Hippocampal formation (tissue), 2 donors: ENCODE data around the gene STX2.
"Not testable (repeated sequence)": the region's sequence is repeated elsewhere in the genome, so short reads cannot be mapped to it uniquely, and the experiment has no call there.

ENCODE experiments used
- DNase-seq, 2 donors: peaks; one replicate each; lab custom pipeline; 2025; lab: John Stamatoyannopoulos, UW

STX2 gene

GRCh38 chr12:130838951-130839769, at the start of gene STX2:
TSS of gene STX2 (minus strand) at chr12:130839250. CDS start at chr12:130839099, 151 bp downstream.
- peak; percentile 68 to 89 for DNase-seq

DNA sequence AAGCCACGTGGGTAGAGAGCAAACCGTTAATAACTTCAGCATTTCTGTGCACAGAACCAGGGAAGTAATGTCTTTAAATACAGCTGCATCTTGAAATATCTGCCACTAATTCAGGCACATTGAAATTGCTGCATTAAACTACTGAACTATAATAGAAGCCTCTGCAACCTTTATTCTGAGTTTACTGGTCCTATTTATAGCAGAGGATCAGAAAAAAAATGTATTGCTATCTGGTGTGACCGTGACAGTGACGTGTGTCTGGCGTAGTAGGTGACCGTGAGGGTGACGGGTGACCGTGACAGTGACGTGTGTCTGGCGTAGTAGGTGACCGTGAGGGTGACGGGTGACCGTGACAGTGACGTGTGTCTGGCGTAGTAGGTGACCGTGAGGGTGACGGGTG, 48.1 kb upstream of the STX2 start:
- DNase-seq: not testable (repeated sequence)

DNA sequence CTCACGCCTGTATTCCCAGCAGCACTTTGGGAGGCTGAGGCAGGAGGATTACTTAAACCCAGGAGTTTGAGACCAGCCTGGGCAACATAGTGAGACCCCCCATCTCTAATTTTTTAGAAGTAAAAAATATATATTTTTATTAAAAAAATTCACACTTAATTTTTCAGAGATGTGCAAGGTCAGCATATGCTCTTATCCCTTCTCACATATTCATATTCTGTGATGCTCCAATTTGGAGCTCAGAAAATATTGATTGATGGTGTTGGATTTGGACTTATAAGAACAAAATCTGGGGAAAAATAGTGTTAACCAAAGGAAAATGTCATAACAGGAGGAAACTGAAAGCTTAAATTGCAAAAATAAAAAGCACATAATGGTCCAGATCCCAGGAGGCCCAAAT, 42.5 kb upstream of the STX2 start:
- DNase-seq: no peak

GRCh38 chr12:130881046-130881445, 42.0 kb upstream of the STX2 start:
- DNase-seq: no peak

GRCh38 chr12:130880411-130880885, 41.4 kb upstream of the STX2 start:
- DNase-seq: no peak

GRCh38 chr12:130879781-130880389, 40.8 kb upstream of the STX2 start:
- no peak for DNase-seq

- DNase-seq: no peak
These were observed 40.2 kb upstream of the STX2 start for GRCh38 chr12:130879212-130879686.

DNA sequence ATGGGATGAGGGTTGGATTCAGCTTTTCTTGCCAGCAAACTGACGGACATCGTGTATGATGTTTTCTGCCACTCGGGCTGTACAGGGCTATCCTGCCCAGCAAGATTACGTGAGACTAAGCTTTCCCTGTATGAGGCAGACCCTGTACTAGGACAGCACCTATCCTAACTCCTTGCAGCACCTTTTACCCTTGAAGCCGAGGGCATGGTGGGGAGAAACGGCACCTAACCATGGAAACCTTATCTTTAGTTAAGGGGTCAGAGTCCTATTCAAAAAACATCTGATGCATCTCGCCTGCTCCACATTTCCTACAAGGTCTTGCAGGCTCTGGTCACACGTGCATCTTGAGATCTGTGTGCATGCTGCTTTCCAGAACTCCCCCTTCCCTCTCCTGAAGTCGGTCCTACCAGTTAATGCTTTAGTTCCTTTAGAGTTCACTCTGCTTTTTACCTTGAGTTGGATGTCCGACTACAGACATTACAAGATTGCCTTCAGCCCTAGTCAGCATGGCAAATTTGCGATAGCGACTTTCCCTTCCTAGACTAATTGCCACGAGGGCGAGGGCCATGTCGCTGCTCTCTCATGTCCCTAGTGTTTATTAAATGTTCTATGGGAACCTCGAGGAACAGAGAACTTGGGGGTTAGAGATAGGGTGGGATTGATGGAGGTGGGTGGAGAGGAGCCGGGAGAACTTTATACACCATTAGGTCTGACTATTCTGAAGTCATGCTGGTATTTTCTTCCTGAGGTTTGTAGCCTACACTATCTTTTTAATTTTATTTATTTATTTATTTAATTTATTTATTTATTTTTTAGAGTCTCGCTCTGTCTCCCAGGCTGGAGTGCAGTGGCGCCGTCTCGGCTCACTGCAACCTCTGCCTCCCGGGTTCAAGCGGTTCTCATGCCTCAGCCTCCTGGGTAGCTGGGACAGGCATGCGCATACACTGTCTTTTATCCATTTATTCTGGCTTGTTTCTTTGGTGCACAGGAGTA, 39.4 kb upstream of the STX2 start:
- no peak for DNase-seq

DNA sequence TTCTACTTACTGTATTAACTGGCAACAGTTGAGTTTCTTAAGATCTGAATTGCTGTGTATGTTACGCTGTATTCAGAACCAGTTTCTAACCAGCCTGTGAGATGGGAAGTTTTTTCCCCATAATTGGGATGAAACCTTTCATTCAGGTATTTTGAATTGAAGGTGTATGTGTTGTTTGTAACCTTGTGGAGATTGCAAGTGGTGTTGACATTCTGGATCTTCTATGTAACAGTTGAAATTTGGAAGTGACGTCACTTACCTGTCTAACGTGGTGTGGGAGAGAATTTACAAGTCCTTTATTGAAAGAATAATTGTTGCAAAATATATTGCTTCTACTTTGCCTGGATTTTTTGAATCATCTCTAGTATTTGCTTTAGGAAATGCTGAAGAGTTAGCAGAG, 38.3 kb upstream of the STX2 start:
- no peak for DNase-seq

GRCh38 chr12:130876758-130877157, 37.7 kb upstream of the STX2 start:
- no peak for DNase-seq

- DNase-seq: no peak
These were observed 37.2 kb upstream of the STX2 start for GRCh38 chr12:130876297-130876696.

DNA sequence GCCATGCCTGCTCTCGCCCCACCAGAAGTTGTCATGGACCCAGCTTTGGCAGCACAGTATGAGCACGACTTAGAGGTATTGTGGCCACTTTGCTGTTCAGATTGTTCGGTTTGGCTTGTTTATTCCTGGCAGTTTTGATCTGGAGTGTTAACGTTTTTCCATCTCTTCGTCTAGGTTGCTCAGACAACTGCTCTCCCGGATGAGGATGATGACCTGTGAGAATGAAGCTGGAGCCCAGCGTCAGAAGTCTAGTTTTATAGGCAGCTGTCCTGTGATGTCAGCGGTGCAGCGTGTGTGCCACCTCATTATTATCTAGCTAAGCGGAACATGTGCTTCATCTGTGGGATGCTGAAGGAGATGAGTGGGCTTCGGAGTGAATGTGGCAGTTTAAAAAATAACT, 36.7 kb upstream of the STX2 start:
- DNase-seq: not testable (repeated sequence)

DNA sequence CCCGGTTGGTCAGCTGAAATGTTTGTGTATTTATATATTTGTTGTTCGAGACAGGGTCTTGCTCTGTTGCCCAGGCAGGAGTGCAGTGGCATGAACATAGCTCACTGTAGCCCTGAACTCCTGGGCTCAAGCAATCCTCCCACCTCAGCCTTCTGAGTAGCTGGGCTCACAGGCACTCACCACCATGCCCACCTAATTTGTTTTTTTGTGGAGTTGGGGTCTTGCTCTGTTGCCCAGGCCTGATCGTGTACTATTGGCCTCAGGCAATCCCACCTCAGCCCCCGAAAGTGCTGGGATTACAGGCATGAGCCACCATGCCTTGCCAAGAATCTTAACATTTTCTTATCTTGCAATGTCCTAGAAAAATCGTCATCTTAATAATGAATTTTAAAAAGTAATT, 36.1 kb upstream of the STX2 start:
- no peak for DNase-seq

DNA sequence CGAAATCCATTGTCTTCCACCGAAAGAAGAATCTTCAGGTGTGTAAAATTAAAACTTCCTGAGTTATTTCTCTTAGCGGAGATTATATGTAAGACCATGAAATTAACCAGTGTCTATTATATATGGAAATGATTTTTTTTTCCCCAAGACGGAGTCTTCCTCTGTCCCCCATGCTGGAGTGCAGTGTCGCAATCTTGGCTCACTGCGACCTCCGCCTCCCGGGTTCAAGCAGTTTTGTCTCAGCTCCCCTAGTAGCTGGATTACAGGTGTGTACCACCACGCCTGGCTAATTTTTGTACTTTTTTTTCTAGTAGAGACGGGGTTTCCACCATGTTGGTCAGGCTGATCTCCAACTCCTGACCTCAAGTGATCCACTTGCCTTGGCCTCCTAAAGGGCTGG, 35.6 kb upstream of the STX2 start:
- no peak for DNase-seq

- no peak for DNase-seq
These were observed 34.8 kb upstream of the STX2 start for GRCh38 chr12:130873825-130874224.

DNA sequence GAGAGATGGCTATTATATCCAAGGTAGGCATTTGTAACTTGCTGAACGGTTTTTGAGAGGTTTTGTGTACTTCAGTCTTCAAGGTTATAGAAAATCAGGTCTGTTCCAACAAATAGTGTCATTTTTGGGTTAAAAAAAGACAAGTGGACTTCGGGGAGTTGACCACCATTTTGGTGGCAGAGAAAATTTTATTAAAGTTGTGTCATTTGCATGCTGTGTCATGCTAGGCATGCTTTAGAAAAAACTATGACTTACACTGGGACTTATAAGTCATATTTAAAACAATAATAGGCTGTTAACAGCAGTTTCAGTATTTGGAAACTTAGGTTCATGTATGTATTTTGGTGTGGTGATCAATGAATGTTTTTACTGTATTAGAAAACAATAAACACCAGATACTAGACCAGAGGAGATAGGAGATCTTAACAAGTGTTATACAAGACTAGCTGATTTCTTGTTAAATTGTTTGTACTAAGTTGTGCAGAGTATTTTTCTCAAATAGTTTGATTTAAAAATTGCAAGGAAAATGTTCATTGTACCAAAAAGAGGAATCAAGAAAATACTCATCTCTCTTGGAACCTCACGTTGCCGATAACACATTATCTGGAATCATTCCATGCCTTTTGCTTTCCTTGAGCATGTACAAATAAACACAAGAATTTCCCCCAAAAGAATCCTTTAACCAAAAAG, 34.2 kb upstream of the STX2 start:
- no peak for DNase-seq

DNA sequence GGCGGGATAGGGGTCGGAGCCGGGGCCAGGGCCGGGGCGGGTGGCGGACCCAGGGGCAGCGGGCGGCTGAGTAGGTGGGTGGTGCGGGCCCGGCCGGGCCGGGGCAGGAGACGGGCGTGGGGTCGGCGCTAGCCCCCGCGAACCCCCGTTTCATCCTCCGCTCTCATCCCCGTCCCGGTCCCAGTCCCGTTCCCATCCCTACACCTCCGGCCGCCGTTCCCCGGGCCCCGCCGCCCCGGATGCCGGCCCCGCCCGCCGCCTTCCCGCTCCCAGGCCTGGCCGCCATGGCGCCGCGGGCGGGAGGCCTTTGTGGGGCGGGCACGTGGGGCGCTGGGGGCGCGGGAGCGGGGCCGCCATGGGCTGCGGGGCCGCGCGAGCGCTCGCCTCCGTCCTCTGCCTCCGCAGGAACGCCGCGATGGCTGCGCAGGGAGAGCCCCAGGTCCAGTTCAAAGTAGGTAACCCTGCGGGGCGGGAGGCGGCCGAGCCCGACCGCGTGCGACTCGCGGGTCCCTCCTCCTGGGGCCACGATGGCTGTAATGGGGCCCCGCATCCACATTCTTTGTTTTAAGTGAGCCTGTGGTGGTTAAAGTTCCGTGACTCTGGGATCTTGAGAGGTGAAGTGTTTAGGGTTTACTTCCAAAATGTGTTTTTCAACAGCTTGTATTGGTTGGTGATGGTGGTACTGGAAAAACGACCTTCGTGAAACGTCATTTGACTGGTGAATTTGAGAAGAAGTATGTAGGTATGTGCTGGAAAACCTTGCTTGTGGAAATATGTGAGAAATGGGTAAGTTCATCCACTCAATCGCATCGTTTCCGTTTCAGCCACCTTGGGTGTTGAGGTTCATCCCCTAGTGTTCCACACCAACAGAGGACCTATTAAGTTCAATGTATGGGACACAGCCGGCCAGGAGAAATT, 33.4 kb upstream of the STX2 start:
- DNase-seq: peak in 1 of 2 donors; percentile 34

GRCh38 chr12:130871286-130872178, 32.5 kb upstream of the STX2 start, which contains the start of gene RAN:
TSS of gene RAN (plus strand) at chr12:130872066. CDS start at chr12:130872594, 528 bp downstream.
- DNase-seq: peak; percentile 82 to 96
